ENCODE measurements around the gene KCNE5.
A peak's percentile ranks its signal among the peaks of the same experiment; 100 is the strongest.
"Not testable (repeated sequence)": the region's sequence is repeated elsewhere in the genome, so short reads cannot be mapped to it uniquely, and the experiment has no call there.

Gene KCNE5

DNA sequence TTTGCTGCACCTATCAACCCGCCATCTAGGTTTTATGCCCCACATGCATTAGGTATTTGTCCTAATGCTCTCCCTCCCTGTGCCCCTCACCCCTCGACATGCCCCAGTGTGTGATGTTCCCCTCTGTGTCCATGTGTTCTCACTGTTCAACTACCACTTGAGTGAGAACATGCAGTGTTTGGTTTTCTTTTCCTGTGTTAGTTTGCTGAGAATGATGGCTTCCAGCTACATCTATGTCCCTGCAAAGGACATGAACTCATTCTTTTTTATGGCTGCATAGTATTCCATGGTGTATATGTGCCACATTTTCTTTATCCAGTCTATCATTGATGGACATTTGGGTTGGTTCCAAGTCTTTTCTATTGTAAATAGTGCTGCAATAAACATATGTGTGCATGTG, 12.5 kb upstream of the KCNE5 start:
- H3K9me3 Mint-ChIP-seq; H3K27me3 Mint-ChIP-seq; H3K36me3 Mint-ChIP-seq (ENCODE audit: insufficient read depth); ATAC-seq (replicated peaks); DNase-seq; H3K4me3 Mint-ChIP-seq; H3K4me1 Mint-ChIP-seq (ENCODE audit: low read depth in 2 of 2); H3K27ac Mint-ChIP-seq: not testable (repeated sequence)

DNA sequence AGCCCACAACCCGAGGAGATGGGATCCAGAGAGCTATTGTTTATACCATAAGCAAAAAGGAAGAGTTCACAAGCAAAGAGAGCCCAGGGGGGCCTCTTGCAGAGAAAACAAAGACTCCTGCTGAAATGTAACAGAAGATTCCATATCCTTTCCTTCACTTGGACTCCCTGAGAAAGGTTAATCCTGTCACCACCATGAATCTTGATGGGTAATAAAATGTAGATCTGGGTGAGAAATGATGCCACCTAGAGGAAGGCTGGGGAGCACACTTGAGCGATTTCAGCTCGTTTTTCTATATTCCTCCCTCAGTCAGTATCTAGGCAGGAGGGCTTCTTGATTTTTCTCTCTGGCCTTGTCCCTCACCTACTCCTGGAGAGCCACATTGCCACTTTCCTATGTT, 10.2 kb upstream of the KCNE5 start:
- no peak overlapping the region for H3K4me3 Mint-ChIP-seq
- H3K36me3 Mint-ChIP-seq (ENCODE audit: insufficient read depth) = peaks cover 2% of the 10 kb centered on the region
- ATAC-seq (replicated peaks) (no peak), DNase-seq (no peak)
- H3K27me3 Mint-ChIP-seq = no peaks in the 10 kb centered on the region
- H3K4me1 Mint-ChIP-seq (ENCODE audit: low read depth in 2 of 2) = no peaks in the 10 kb centered on the region
- H3K27ac Mint-ChIP-seq = no peak overlapping the region
- H3K9me3 Mint-ChIP-seq = no peaks in the 10 kb centered on the region

- no peaks in the 10 kb centered on the region for H3K36me3 Mint-ChIP-seq (ENCODE audit: insufficient read depth)
- ATAC-seq (replicated peaks) = no peak
- DNase-seq = no peak
- no peak overlapping the region for H3K4me3 Mint-ChIP-seq
- H3K27ac Mint-ChIP-seq = no peak overlapping the region
- no peaks in the 10 kb centered on the region for H3K27me3 Mint-ChIP-seq
- H3K9me3 Mint-ChIP-seq = no peaks in the 10 kb centered on the region
- no peaks in the 10 kb centered on the region for H3K4me1 Mint-ChIP-seq (ENCODE audit: low read depth in 2 of 2)
Measured at GRCh38 chrX:109632906-109633504, 8.0 kb upstream of the KCNE5 start.

- no peaks in the 10 kb centered on the region for H3K27me3 Mint-ChIP-seq
- DNase-seq = no peak
- H3K36me3 Mint-ChIP-seq (ENCODE audit: insufficient read depth) = no peaks in the 10 kb centered on the region
- H3K4me3 Mint-ChIP-seq = no peak overlapping the region
- ATAC-seq (replicated peaks) = no peak
- no peak overlapping the region for H3K27ac Mint-ChIP-seq
- no peaks in the 10 kb centered on the region for H3K9me3 Mint-ChIP-seq
- H3K4me1 Mint-ChIP-seq (ENCODE audit: low read depth in 2 of 2) = no peaks in the 10 kb centered on the region
Measured at GRCh38 chrX:109629310-109629709, 4.3 kb upstream of the KCNE5 start.

DNA sequence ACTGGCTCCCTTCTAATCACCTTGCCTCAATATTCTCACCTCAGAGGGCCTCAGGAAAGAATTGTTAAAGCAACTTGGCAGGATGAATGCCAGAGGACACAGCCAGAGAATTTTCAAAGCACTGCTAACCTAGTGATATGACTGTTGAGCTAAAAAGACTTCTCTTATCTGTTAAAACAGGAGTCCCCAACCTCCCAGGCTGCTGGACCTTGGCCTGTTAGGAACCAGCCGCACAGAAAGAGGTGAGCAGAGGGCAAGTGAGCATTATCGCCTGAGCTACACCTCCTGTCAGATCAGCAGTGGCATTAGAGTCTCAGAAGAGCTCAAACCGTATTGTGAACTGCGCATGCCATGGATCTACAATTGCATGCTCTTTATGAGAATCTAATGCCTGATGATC, 1.7 kb upstream of the KCNE5 start:
- ATAC-seq (replicated peaks) (no peak), DNase-seq (no peak)
- Mint-ChIP-seq H3K9me3 (no peaks in the 10 kb centered on the region), H3K4me1 (ENCODE audit: low read depth in 2 of 2) (no peaks in the 10 kb centered on the region), H3K36me3 (ENCODE audit: insufficient read depth) (no peaks in the 10 kb centered on the region), H3K27ac (no peak overlapping the region), H3K27me3 (no peaks in the 10 kb centered on the region), H3K4me3 (no peak overlapping the region)

- Mint-ChIP-seq H3K4me3 (no peak overlapping the region), H3K36me3 (ENCODE audit: insufficient read depth) (no peaks in the 10 kb centered on the region), H3K4me1 (ENCODE audit: low read depth in 2 of 2) (no peaks in the 10 kb centered on the region)
Measured at GRCh38 chrX:109623997-109624396, 975 bp downstream of the KCNE5 start.

GRCh38 chrX:109622270-109622669, 2.7 kb downstream of the KCNE5 start:
- no peaks in the 10 kb centered on the region for H3K9me3 Mint-ChIP-seq
- no peaks in the 10 kb centered on the region for H3K4me1 Mint-ChIP-seq (ENCODE audit: low read depth in 2 of 2)
- H3K36me3 Mint-ChIP-seq (ENCODE audit: insufficient read depth) = no peaks in the 10 kb centered on the region
- DNase-seq (no peak), ATAC-seq (replicated peaks) (no peak)
- H3K27me3 Mint-ChIP-seq = no peaks in the 10 kb centered on the region
- no peak overlapping the region for H3K4me3 Mint-ChIP-seq
- H3K27ac Mint-ChIP-seq = no peak overlapping the region

More at GRCh38 chrX:109623997-109624396, 975 bp downstream of the KCNE5 start:
- Mint-ChIP-seq H3K27ac (no peak overlapping the region), H3K9me3 (no peaks in the 10 kb centered on the region), H3K27me3 (no peaks in the 10 kb centered on the region)
- ATAC-seq (replicated peaks) (no peak), DNase-seq (no peak)

- ATAC-seq (replicated peaks) = no peak
- H3K36me3 Mint-ChIP-seq (ENCODE audit: insufficient read depth) = no peaks in the 10 kb centered on the region
- no peaks in the 10 kb centered on the region for H3K4me1 Mint-ChIP-seq (ENCODE audit: low read depth in 2 of 2)
- H3K27ac Mint-ChIP-seq = no peak overlapping the region
- H3K4me3 Mint-ChIP-seq = no peak overlapping the region
- H3K9me3 Mint-ChIP-seq = no peaks in the 10 kb centered on the region
- no peaks in the 10 kb centered on the region for H3K27me3 Mint-ChIP-seq
- DNase-seq = no peak
Measured at GRCh38 chrX:109619771-109620170, 5.2 kb downstream of the KCNE5 start.

DNA sequence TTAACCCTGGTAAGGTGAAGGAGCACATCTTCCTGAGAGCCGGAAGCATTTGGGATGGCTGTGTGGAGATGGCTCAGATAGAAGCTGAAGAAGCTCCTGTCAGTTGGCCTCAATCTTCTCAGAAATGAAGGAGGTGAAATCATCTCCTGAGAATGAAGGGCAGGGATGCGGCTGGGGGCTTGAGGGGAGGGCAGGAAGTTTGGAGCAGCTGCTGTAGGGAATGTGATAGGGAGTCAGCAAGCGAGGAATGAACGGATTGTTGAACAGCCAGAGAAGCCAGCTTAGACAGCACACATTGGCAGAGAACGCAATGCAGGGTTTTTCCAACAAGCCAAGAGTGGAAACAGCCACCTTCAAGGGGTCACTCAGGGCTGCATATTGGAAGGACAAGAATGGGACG, 10.0 kb downstream of the KCNE5 start:
- ATAC-seq (replicated peaks) = no peak
- no peak overlapping the region for H3K27ac Mint-ChIP-seq
- H3K27me3 Mint-ChIP-seq = no peaks in the 10 kb centered on the region
- no peaks in the 10 kb centered on the region for H3K4me1 Mint-ChIP-seq (ENCODE audit: low read depth in 2 of 2)
- H3K36me3 Mint-ChIP-seq (ENCODE audit: insufficient read depth) = no peaks in the 10 kb centered on the region
- DNase-seq = no peak
- no peaks in the 10 kb centered on the region for H3K9me3 Mint-ChIP-seq
- no peak overlapping the region for H3K4me3 Mint-ChIP-seq

DNA sequence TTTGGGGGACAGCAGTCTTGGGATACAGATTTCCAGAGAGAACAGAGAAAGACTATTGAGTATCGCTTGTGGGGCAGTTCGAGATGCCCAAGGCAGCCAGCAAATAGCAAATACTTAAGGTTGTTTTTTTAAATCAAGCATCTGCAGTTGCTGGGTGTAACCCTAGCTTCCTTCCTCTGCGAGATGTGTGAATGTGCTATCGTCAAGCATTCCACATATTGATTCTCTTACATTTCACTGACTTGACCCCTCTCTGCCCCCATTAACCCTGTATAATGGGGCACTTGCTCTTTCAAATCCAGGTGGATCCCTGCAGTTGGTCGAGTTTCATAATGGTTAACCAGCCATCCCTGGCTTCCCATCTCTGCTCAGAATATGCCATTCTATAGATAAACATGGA, 23.5 kb downstream of the KCNE5 start:
- peak; percentile 33 for ATAC-seq (replicated peaks)
- Mint-ChIP-seq H3K9me3 (peaks cover 6% of the 10 kb centered on the region in 2 donors), H3K36me3 (ENCODE audit: insufficient read depth) (no peaks in the 10 kb centered on the region), H3K4me1 (ENCODE audit: low read depth in 2 of 2) (peaks cover 6 to 9% of the 10 kb centered on the region in 2 donors), H3K27ac (peak overlapping the region; percentile 70 to 84), H3K4me3 (peak overlapping the region; percentile 54 to 70), H3K27me3 (peaks cover 30 to 39% of the 10 kb centered on the region in 2 donors)
- no peak for DNase-seq

GRCh38 chrX:109600237-109600651, 24.7 kb downstream of the KCNE5 start:
- DNase-seq (no peak), ATAC-seq (replicated peaks) (no peak)
- H3K27ac Mint-ChIP-seq = peak overlapping the region in 1 of 2 donors; percentile 70
- H3K4me1 Mint-ChIP-seq (ENCODE audit: low read depth in 2 of 2) = peaks cover 6 to 9% of the 10 kb centered on the region in 2 donors
- H3K36me3 Mint-ChIP-seq (ENCODE audit: insufficient read depth) = no peaks in the 10 kb centered on the region
- H3K27me3 Mint-ChIP-seq = peaks cover 18 to 32% of the 10 kb centered on the region in 2 donors
- H3K4me3 Mint-ChIP-seq = peak overlapping the region; percentile 48 to 62
- H3K9me3 Mint-ChIP-seq = no peaks in the 10 kb centered on the region

GRCh38 chrX:109596015-109596414, 29.0 kb downstream of the KCNE5 start:
- Mint-ChIP-seq H3K9me3 (no peaks in the 10 kb centered on the region), H3K4me1 (ENCODE audit: low read depth in 2 of 2) (peaks cover 5 to 6% of the 10 kb centered on the region in 2 donors), H3K27ac (no peak overlapping the region), H3K4me3 (no peak overlapping the region), H3K27me3 (peaks cover 0 to 12% of the 10 kb centered on the region in 2 donors), H3K36me3 (ENCODE audit: insufficient read depth) (no peaks in the 10 kb centered on the region)
- ATAC-seq (replicated peaks) = no peak
- no peak for DNase-seq

- H3K27ac Mint-ChIP-seq = no peak overlapping the region
- no peaks in the 10 kb centered on the region for H3K36me3 Mint-ChIP-seq (ENCODE audit: insufficient read depth)
- no peaks in the 10 kb centered on the region for H3K4me1 Mint-ChIP-seq (ENCODE audit: low read depth in 2 of 2)
- no peaks in the 10 kb centered on the region for H3K9me3 Mint-ChIP-seq
- ATAC-seq (replicated peaks) (no peak), DNase-seq (no peak)
- H3K27me3 Mint-ChIP-seq = peaks cover 0 to 9% of the 10 kb centered on the region in 2 donors
- no peak overlapping the region for H3K4me3 Mint-ChIP-seq
Measured at GRCh38 chrX:109590176-109590575, 34.8 kb downstream of the KCNE5 start.

DNA sequence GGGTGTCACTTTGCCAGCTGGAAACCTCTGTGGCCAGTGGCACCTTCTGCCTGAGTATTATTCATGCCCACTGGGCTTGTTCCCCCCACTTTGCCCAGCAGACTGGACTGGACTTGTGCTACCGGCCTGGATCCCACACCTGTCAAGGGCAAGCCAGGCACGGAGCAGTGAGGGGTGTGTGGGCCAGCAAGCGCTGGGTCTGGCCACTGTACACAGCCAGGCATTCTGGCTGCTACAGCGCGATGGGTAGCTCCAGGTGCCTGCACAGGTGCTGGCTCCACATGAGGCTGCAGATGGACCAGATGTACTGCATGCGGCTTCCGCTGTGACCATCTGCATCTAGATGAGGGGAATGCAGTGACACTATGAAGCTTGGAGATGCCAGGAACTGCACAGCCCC, 39.5 kb downstream of the KCNE5 start:
- no peak for DNase-seq
- no peak for ATAC-seq (replicated peaks)
- Mint-ChIP-seq H3K36me3 (ENCODE audit: insufficient read depth) (no peaks in the 10 kb centered on the region), H3K4me1 (ENCODE audit: low read depth in 2 of 2) (no peaks in the 10 kb centered on the region), H3K27ac (no peak overlapping the region), H3K9me3 (no peaks in the 10 kb centered on the region), H3K27me3 (peaks cover 5 to 9% of the 10 kb centered on the region in 2 donors), H3K4me3 (no peak overlapping the region)

GRCh38 chrX:109578916-109579315, 46.1 kb downstream of the KCNE5 start:
- no peak for ATAC-seq (replicated peaks)
- Mint-ChIP-seq H3K36me3 (ENCODE audit: insufficient read depth) (no peaks in the 10 kb centered on the region), H3K27me3 (peaks cover 0 to 5% of the 10 kb centered on the region in 2 donors), H3K9me3 (no peaks in the 10 kb centered on the region), H3K4me3 (no peak overlapping the region), H3K4me1 (ENCODE audit: low read depth in 2 of 2) (no peaks in the 10 kb centered on the region), H3K27ac (no peak overlapping the region)
- DNase-seq = no peak

Data from effector memory CD8-positive, alpha-beta T cell (primary cell).